Measurements from ENCODE around the gene SYT5.

Gene SYT5

GRCh38 chr19:55193481-55193880 is 13.4 kb upstream of the SYT5 start:
- no peak overlapping the region for H3K27ac ChIP-seq
- H3K27me3 ChIP-seq: no peaks in the 10 kb centered on the region

GRCh38 chr19:55189403-55189835 is 9.3 kb upstream of the SYT5 start:
- Histone ChIP-seq H3K4me1 (peaks cover 15 to 25% (median 17%) of the 10 kb centered on the region in 10 experiments), H3K9me3 (replicated peaks in 1 of 11) (no peaks in the 10 kb centered on the region), H3K27me3 (no peaks in the 10 kb centered on the region), H3K4me2 (peak overlapping the region in 4 of 11 experiments; percentile 15 to 77 (median 72); a peak in 6 of 22 replicates), H3K9ac (0 out of 22 replicates have a peak overlapping the region, but pooled peaks of 1 of the 11 experiments have one; percentile 48), H3K36me3 (no peaks in the 10 kb centered on the region), H4K20me1 (0 out of 22 replicates have a peak, but pooled peaks cover 0 to 7% (median 0%) of the 10 kb centered on the region in 11 experiments), H3K27ac (peak overlapping the region in 2 of 11 experiments; percentile 16 to 24; a peak in 3 of 22 replicates), H3K4me3 (no peak overlapping the region)
- TF ChIP-seq Cebpa-rat (IDR thresholded peaks at IDR 0.05): no peak

More at GRCh38 chr19:55193481-55193880, 13.4 kb upstream of the SYT5 start:
- no peak for TF ChIP-seq Cebpa-rat (IDR thresholded peaks at IDR 0.05)
- Histone ChIP-seq H4K20me1 (no peaks in the 10 kb centered on the region), H3K4me1 (peaks cover 5 to 15% (median 6%) of the 10 kb centered on the region in 10 experiments), H3K9me3 (replicated peaks in 1 of 11) (no peaks in the 10 kb centered on the region), H3K4me2 (no peak overlapping the region), H3K36me3 (no peaks in the 10 kb centered on the region), H3K4me3 (no peak overlapping the region), H3K9ac (no peak overlapping the region)

DNA sequence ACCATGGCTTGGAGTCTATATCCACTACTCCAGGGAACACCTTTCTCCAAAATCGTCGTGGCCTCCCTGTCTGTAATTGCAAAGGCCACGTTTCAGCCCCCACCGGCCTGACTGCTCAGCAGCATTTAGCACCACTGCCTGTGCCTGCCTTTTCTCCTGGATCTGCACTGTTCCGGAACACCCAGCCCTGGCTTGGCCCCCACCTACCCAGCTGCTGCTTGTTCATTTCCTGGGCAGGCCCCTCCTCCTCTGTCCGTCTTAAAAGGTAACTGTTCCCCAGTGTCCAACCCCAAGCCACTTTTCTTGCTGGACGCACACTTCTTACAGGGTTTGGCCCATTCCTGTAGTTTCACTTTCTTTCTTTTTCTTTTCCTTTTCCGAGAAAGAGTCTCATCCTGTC is 8.5 kb upstream of the SYT5 start:
- peak overlapping the region; percentile 51 to 91 (median 76) for H3K4me2 ChIP-seq
- H3K9me3 ChIP-seq (replicated peaks in 1 of 11): no peaks in the 10 kb centered on the region
- peak overlapping the region in 6 of 11 experiments; percentile 20 to 55 (median 44); a peak in 7 of 22 replicates for H3K9ac ChIP-seq
- no peaks in the 10 kb centered on the region for H3K27me3 ChIP-seq
- 0 out of 22 replicates have a peak, but pooled peaks cover 0 to 7% (median 0%) of the 10 kb centered on the region in 11 experiments for H4K20me1 ChIP-seq
- TF ChIP-seq Cebpa-rat (IDR thresholded peaks at IDR 0.05): no peak
- peaks cover 15 to 25% (median 17%) of the 10 kb centered on the region in 10 experiments for H3K4me1 ChIP-seq
- no peaks in the 10 kb centered on the region for H3K36me3 ChIP-seq
- H3K27ac ChIP-seq: peak overlapping the region in 5 of 11 experiments; percentile 15 to 52 (median 24); a peak in 6 of 22 replicates
- peak overlapping the region in 1 of 10 experiments; percentile 24; a peak in 1 of 20 replicates for H3K4me3 ChIP-seq

DNA sequence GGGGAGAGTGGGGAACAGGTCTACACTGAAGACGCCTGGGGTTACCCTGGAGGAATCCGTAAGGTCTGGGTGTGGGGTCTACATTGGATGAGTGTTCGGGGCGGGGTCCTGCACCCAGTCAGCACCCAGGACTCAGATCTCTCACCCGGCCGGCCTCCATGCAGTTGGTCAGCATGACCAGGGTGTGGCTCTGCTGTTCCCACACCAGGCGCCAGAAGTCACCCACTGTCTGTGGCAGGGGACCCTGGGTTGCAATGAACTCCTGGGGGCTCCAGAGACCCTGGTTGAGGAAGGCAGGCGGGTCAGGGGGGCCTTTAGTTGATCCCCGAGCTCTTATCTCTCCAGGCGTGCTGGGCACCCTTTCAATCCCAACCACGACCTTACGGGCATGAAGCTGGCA is 6.0 kb upstream of the SYT5 start:
- Histone ChIP-seq H3K9ac (no peak overlapping the region), H3K9me3 (replicated peaks in 1 of 11) (no peaks in the 10 kb centered on the region), H3K4me2 (no peak overlapping the region), H4K20me1 (peaks cover 0 to 19% (median 0%) of the 10 kb centered on the region in 11 experiments; a peak in 3 of 22 replicates), H3K27me3 (peaks cover 0 to 17% (median 11%) of the 10 kb centered on the region in 11 experiments; a peak in 19 of 22 replicates), H3K27ac (no peak overlapping the region), H3K4me1 (peaks cover 15 to 25% (median 17%) of the 10 kb centered on the region in 10 experiments), H3K4me3 (no peak overlapping the region), H3K36me3 (no peaks in the 10 kb centered on the region)
- no peak for TF ChIP-seq Cebpa-rat (IDR thresholded peaks at IDR 0.05)

DNA sequence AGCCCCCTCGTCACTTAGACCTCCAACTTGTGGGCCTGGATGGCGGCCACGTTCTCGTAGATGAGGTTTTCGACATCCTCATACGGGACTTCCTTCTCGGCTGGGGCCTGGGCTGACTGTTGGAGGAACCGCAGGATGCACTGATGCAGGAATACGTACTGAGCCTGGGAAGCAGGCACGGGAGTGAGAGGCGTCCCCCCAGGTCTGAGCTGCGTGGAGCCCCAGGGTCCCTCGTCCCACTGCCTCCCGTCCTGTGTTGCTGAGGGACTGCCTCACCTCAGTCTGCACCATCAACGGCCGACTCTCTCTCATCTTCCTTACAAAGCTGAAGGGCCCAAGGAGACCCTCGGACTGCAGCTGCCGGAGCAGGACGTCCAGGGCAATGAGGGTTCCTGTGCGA is 1.7 kb upstream of the SYT5 start:
- Histone ChIP-seq H3K4me3 (no peak overlapping the region), H3K4me2 (no peak overlapping the region), H3K9ac (no peak overlapping the region), H3K27ac (no peak overlapping the region), H4K20me1 (peaks cover 0 to 35% (median 9%) of the 10 kb centered on the region in 11 experiments; a peak in 18 of 22 replicates), H3K9me3 (replicated peaks in 1 of 11) (no peaks in the 10 kb centered on the region), H3K27me3 (peaks cover 11 to 35% (median 22%) of the 10 kb centered on the region in 11 experiments), H3K36me3 (no peaks in the 10 kb centered on the region), H3K4me1 (peaks cover 18 to 33% (median 27%) of the 10 kb centered on the region in 10 experiments)
- TF ChIP-seq Cebpa-rat (IDR thresholded peaks at IDR 0.05): no peak

DNA sequence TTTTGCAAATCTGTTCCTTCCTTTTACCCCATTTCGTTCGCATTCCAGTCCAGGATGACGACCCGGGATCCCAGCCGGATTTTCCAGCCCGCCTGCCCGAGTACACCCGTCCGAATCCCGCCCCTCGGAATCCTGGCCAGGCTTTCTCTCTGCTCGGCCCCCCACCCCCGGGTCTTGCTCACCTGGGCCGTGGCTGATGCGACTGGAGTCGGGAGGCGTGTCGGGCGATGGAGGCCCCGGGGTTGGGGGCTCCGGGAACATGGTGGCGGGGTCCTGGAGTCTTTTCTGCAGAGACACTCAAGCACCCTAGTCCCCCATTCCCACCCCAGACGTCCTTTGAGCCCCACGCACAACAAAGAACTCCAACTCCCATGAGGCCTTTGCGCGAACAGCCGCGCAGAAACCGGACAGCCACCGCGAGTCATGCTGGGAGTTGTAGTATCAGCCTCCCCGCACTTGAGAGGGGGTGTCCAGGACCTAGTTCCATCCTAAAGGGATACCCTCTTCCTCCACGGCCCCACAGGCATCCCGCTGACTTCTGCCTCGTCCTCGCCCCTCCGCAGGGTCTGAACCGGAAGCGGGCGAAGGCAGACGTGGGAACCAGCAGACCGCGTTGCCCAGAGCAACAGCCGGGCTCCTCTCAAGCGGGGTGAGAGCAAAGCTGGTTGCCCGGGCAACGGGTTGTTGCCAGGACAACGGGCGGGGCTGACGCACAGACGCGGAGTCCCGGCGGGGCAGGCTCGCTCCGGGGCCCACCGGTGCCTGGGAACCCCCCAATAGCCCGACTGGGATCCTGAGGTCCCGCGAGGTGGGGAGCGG is 1.1 kb downstream of the SYT5 start:
- peaks cover 18 to 42% (median 37%) of the 10 kb centered on the region in 10 experiments for H3K4me1 ChIP-seq
- H3K27me3 ChIP-seq: peaks cover 14 to 35% (median 23%) of the 10 kb centered on the region in 11 experiments
- peak overlapping the region in 9 of 11 experiments; percentile 38 to 77 (median 68); a peak in 17 of 22 replicates for H3K27ac ChIP-seq
- no peaks in the 10 kb centered on the region for H3K36me3 ChIP-seq
- H3K4me2 ChIP-seq: peak overlapping the region; percentile 96 to 100 (median 98)
- peak overlapping the region in 9 of 11 experiments; percentile 24 to 73 (median 60); a peak in 17 of 22 replicates for H3K9ac ChIP-seq
- peaks cover 0 to 28% (median 9%) of the 10 kb centered on the region in 11 experiments; a peak in 18 of 22 replicates for H4K20me1 ChIP-seq
- peak overlapping the region; percentile 43 to 69 (median 58) for H3K4me3 ChIP-seq
- TF ChIP-seq Cebpa-rat (IDR thresholded peaks at IDR 0.05): no peak
- H3K9me3 ChIP-seq (replicated peaks in 1 of 11): peaks cover 0 to 12% (median 0%) of the 10 kb centered on the region in 11 experiments; a peak in 4 of 22 replicates

DNA sequence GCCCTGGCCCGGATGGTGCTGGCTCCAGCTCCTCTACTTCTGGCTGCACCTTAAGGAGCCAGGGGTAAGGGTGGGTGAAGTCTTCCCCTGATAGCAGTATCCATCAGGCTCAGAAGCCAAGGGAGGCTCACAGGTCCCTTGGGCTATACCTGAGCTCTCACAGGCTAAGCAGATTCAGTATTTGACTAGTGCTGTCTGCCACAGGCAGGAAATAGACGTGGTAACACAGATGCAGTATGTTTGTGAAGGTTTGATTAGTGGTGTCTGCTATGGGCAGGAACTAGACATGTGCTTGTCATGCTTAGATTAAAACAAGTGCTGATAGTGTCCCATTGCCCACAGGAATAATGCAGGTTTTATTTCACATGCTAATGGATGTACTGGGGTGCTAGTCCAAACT is 4.0 kb downstream of the SYT5 start:
- H3K36me3 ChIP-seq: no peaks in the 10 kb centered on the region
- H3K9ac ChIP-seq: no peak overlapping the region
- H3K4me1 ChIP-seq: peaks cover 18 to 54% (median 50%) of the 10 kb centered on the region in 10 experiments
- no peak overlapping the region for H3K27ac ChIP-seq
- 0 out of 22 replicates have a peak overlapping the region, but pooled peaks of 1 of the 11 experiments have one; percentile 6 for H3K4me2 ChIP-seq
- peaks cover 36 to 47% (median 39%) of the 10 kb centered on the region in 11 experiments for H3K27me3 ChIP-seq
- H3K4me3 ChIP-seq: no peak overlapping the region
- peaks cover 0 to 12% (median 0%) of the 10 kb centered on the region in 11 experiments; a peak in 4 of 22 replicates for H3K9me3 ChIP-seq (replicated peaks in 1 of 11)
- no peak for TF ChIP-seq Cebpa-rat (IDR thresholded peaks at IDR 0.05)
- peaks cover 0 to 16% (median 9%) of the 10 kb centered on the region in 11 experiments; a peak in 18 of 22 replicates for H4K20me1 ChIP-seq

DNA sequence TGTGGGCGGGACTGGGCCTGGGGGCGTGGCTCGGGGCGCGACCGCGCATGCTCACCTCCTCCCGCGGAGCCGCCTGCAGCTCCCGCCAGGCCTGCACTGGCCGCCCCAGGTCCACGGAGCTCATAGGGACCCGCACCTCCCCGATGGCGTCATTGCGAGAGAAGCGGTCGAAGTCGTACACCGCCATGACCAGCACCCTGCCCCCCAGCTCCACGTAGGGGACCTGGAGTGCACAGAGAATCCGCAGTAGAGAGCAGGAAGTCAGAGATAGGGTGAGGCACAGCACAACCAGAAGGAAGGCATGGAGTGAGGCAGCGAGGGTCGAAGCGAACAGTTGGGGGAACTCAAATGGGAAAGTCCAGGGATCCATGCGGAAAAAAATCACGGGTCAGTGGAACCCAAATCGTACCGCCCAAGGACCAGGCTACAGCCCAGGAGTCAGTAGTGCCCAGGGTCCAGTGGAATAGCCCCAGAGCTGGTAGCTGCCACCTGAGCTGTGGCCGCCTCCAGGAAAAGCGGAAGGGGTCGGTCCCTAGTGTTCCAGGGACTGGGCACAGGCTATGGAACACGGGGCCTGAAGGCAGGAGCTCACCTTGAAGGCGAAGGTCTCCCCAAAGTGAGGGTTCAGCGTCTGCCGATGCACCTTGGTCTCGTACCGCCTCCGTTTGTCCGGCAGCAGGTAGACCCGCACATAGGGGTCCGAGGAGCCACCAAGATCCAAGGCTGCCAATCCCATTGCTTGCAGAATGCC is 4.8 kb downstream of the SYT5 start:
- no peak overlapping the region for H3K27ac ChIP-seq
- no peak overlapping the region for H3K9ac ChIP-seq
- H3K9me3 ChIP-seq (replicated peaks in 1 of 11): peaks cover 0 to 12% (median 0%) of the 10 kb centered on the region in 11 experiments; a peak in 4 of 22 replicates
- no peak for TF ChIP-seq Cebpa-rat (IDR thresholded peaks at IDR 0.05)
- H4K20me1 ChIP-seq: peaks cover 0 to 9% (median 7%) of the 10 kb centered on the region in 11 experiments; a peak in 18 of 22 replicates
- H3K36me3 ChIP-seq: no peaks in the 10 kb centered on the region
- H3K27me3 ChIP-seq: peaks cover 32 to 47% (median 39%) of the 10 kb centered on the region in 11 experiments
- H3K4me1 ChIP-seq: peaks cover 18 to 54% (median 49%) of the 10 kb centered on the region in 10 experiments
- 0 out of 22 replicates have a peak overlapping the region, but pooled peaks of 1 of the 11 experiments have one; percentile 6 for H3K4me2 ChIP-seq
- H3K4me3 ChIP-seq: no peak overlapping the region
